K562 (cell line): ENCODE data around the gene LIFR. TPM values are rescaled to one million over a fixed set of nuclear protein-coding genes. Genes with fewer than 3 reads are reported as not detected.

ENCODE experiments used
- ATAC-seq: fragments of 200-7000 bp; cut with Tn5 transposase; 3 replicates; pipeline ENCODE4 v1.9.1; 2020; ENCODE audit warnings: moderate library complexity
- BruUV-seq: library from RNA; stranded (reverse); fragments of 400-500 nt; replicated peaks from 2 replicates; lab custom pipeline; 2021; lab: Mats Ljungman, UMichigan
- CTCF ChIA-PET: fragments of 300-600 bp; formaldehyde crosslinking; extraction: SDS; loops from one replicate; lab custom pipeline; 2021; ENCODE audit warnings: low intra/inter-chr PET ratio; lab: Yijun Ruan, JAX
- POLR2A ChIA-PET: fragments of 300-600, 350-650 bp; sonication (Branson Sonifier 250); formaldehyde crosslinking; extraction: SDS; loops from one replicate; lab custom pipeline; 2021; ENCODE audit warnings: antibody characterized with exemption, inconsistent platforms; lab: Yijun Ruan, JAX
- DNase-seq, 4 experiments: peaks; one replicate each; pipeline versions ENCODE4 v3.0.0 to v3.0.0-alpha.2; 2011 to 2018; ENCODE audit warnings: low spot score in 3 of 4, mixed read lengths in 3 of 4; ENCODE audit errors: extremely low read depth in 1 of 4
- FAIRE-seq: peaks from 2 replicates; lab custom pipeline; 2011; peaks lifted over from hg19 to GRCh38; lab: Jason Lieb, UNC
- H2AFZ ChIP-seq: 2 replicates; pipeline ENCODE4 v1.6.0; 2011; ENCODE audit warnings: low read depth, low read length, control low read depth, inconsistent platforms
- H3K27ac ChIP-seq: fragments of 200-600 bp; 3 replicates; pipeline ENCODE4 v1.8.0; 2011; ENCODE audit warnings: low read depth, mild to moderate bottlenecking, control low read depth, inconsistent platforms, low read length, moderate library complexity, mixed read lengths; ENCODE audit errors: extremely low read depth
- H3K27me3 ChIP-seq, 2 experiments: fragments of 300-600 bp in 1 of 2; 2 replicates in 1 of 2; 3 replicates in 1 of 2; pipeline versions ENCODE4 v1.6.0 to v1.8.0; 2011; ENCODE audit warnings: inconsistent platforms in 2 of 2, low read length in 2 of 2, mild to moderate bottlenecking in 1 of 2, mixed read lengths in 1 of 2, moderate library complexity in 1 of 2; ENCODE audit not compliant: control insufficient read depth in 2 of 2, insufficient read depth in 2 of 2
- H3K36me3 ChIP-seq: fragments of 300-600 bp; 3 replicates; pipeline ENCODE4 v1.8.0; 2011; ENCODE audit warnings: mild to moderate bottlenecking, low read length, inconsistent platforms; ENCODE audit not compliant: control insufficient read depth, insufficient read depth
- H3K4me1 ChIP-seq, 2 experiments: fragments of 200-600 bp in 1 of 2; replicated peaks in 1 of 2; 2 replicates in 1 of 2; 3 replicates in 1 of 2; pipeline versions ENCODE4 v1.5.1 to v1.8.0; 2011; ENCODE audit warnings: inconsistent platforms in 2 of 2, low read length in 2 of 2, mild to moderate bottlenecking in 1 of 2, mixed read lengths in 1 of 2, moderate library complexity in 1 of 2; ENCODE audit not compliant: control insufficient read depth in 2 of 2, insufficient read depth in 2 of 2
- H3K4me2 ChIP-seq: 2 replicates; pipeline ENCODE4 v1.6.1; 2011; ENCODE audit warnings: low read length, control low read depth, inconsistent platforms, mixed read lengths; ENCODE audit not compliant: insufficient read depth
- H3K4me3 ChIP-seq: fragments of 200-600 bp; sonication (generic), shearing (Covaris generic); 2 replicates; pipeline ENCODE4 v1.5.1; 2016; ENCODE audit warnings: control low read depth, inconsistent platforms
- H3K79me2 ChIP-seq: fragments of 200-600 bp; 3 replicates; pipeline ENCODE4 v1.8.0; 2011; ENCODE audit warnings: low read length, inconsistent platforms; ENCODE audit not compliant: control insufficient read depth, insufficient read depth
- H3K9ac ChIP-seq, 2 experiments: 2 replicates each; pipeline versions ENCODE4 v1.6.0 to v1.6.1; 2011; ENCODE audit warnings: low read depth in 2 of 2, low read length in 2 of 2, control low read depth in 1 of 2, inconsistent platforms in 1 of 2, mild to moderate bottlenecking in 1 of 2, mixed read lengths in 1 of 2; ENCODE audit not compliant: insufficient read depth in 1 of 2
- H3K9me1 ChIP-seq: one replicate; pipeline ENCODE4 v1.6.0; 2011; ENCODE audit warnings: inconsistent platforms, mild to moderate bottlenecking, low read length, moderate library complexity; ENCODE audit not compliant: control insufficient read depth, insufficient read depth
- H3K9me3 ChIP-seq: replicated peaks from 2 replicates; pipeline ENCODE4 v1.5.1; 2011; ENCODE audit warnings: low read depth, low read length, inconsistent platforms; ENCODE audit not compliant: control insufficient read depth, insufficient read depth
- H4K20me1 ChIP-seq: replicated peaks from 2 replicates; pipeline ENCODE4 v1.6.1; 2011; ENCODE audit warnings: low read length, inconsistent platforms, mixed read lengths; ENCODE audit not compliant: control insufficient read depth, insufficient read depth
- CCNT2 ChIP-seq: IDR thresholded peaks from 2 replicates; pipeline ENCODE4 v1.6.1; 2011; ENCODE audit warnings: borderline replicate concordance, low read depth, mild to moderate bottlenecking, moderate library complexity, mixed read lengths, low read length; ENCODE audit not compliant: insufficient read length; ENCODE audit errors: extremely low read depth
- FIP1L1 ChIP-seq: fragments of 200-400 bp; formaldehyde crosslinking; IDR thresholded peaks from 2 replicates; pipeline ENCODE4 v1.6.1; 2018; ENCODE audit warnings: mild to moderate bottlenecking, low read depth, low read length; ENCODE audit not compliant: poor library complexity, severe bottlenecking
- FOXA1 ChIP-seq: fragments of 450-650 bp; IDR thresholded peaks from 2 replicates; pipeline ENCODE4 v1.6.1; 2016; ENCODE audit warnings: mild to moderate bottlenecking, borderline replicate concordance
- IRF2 ChIP-seq: sonication (generic); formaldehyde crosslinking; IDR thresholded peaks from 2 replicates; pipeline ENCODE4 v1.8.1; 2022; ENCODE audit warnings: mild to moderate bottlenecking, missing genetic modification reagents
- MAFG ChIP-seq: fragments of 450-650 bp; conservative IDR thresholded peaks from 2 replicates; pipeline ENCODE4 v1.6.1; 2016; ENCODE audit warnings: missing genetic modification characterization, missing compliant biosample characterization
- MCM7 ChIP-seq, 2 experiments: fragments of 450-650 bp; IDR thresholded peaks; 2 replicates each; pipeline ENCODE4 v1.6.1; 2016 to 2018
- RFX1 ChIP-seq: fragments of 450-650 bp; IDR thresholded peaks from 2 replicates; pipeline ENCODE4 v1.6.1; 2016; ENCODE audit warnings: mild to moderate bottlenecking, moderate library complexity
- SAP30 ChIP-seq: fragments of 200-600 bp; sonication (generic); IDR thresholded peaks from 2 replicates; pipeline ENCODE4 v1.6.1; 2012; ENCODE audit warnings: borderline replicate concordance, low read depth, mild to moderate bottlenecking, moderate library complexity, low read length, control low read depth, inconsistent platforms; ENCODE audit not compliant: insufficient read depth, poor library complexity, severe bottlenecking
- SMARCA4 ChIP-seq: fragments of 450-650 bp; IDR thresholded peaks from 2 replicates; pipeline ENCODE4 v1.6.1; 2016
- ZBTB33 ChIP-seq: sonication (generic); formaldehyde crosslinking; IDR thresholded peaks from 2 replicates; pipeline ENCODE4 v1.8.1; 2023; ENCODE audit warnings: mild to moderate bottlenecking, missing genetic modification reagents
- ZNF133 ChIP-seq: fragments of 250-450 bp; sonication (Bioruptor Pico); IDR thresholded peaks from 2 replicates; pipeline ENCODE4 v1.4.0; 2020; ENCODE audit warnings: mild to moderate bottlenecking
- ZNF24 ChIP-seq: fragments of 450-650 bp; IDR thresholded peaks from 2 replicates; pipeline ENCODE4 v1.6.1; 2016
- ZNF507 ChIP-seq: conservative IDR thresholded peaks from 2 replicates; pipeline ENCODE4 v1.6.1; 2017; ENCODE audit warnings: missing genetic modification characterization, missing compliant biosample characterization
- ZNF57 ChIP-seq: fragments of 450-650 bp; formaldehyde crosslinking; IDR thresholded peaks from 2 replicates; pipeline ENCODE4 v1.4.0; 2020; ENCODE audit warnings: mild to moderate bottlenecking, moderate library complexity
- ZNF584 ChIP-seq: fragments of 200-800 bp; sonication (Bioruptor generic); IDR thresholded peaks from 2 replicates; pipeline ENCODE4 v1.6.1; 2016; ENCODE audit warnings: low read depth, mild to moderate bottlenecking, missing genetic modification characterization, missing compliant biosample characterization
- ZNF668 ChIP-seq: fragments of 250-450 bp; sonication (Bioruptor Pico); IDR thresholded peaks from 2 replicates; pipeline ENCODE4 v1.8.0; 2022; ENCODE audit warnings: mild to moderate bottlenecking, inconsistent platforms
- ZNF695 ChIP-seq: fragments of 450-650 bp; formaldehyde crosslinking; IDR thresholded peaks from 2 replicates; pipeline ENCODE4 v1.4.0; 2020; ENCODE audit warnings: mild to moderate bottlenecking, moderate library complexity
- WGBS: fragments of 100-300 bp; shearing (Covaris generic); methylation state at CpG from one replicate; pipeline ENCODE4 v1.1.6; 2016; ENCODE audit warnings: low coverage, mixed read lengths; ENCODE audit not compliant: insufficient coverage; ENCODE audit errors: missing lambda C conversion rate; 5-methylcytosine and 5-hydroxymethylcytosine counted together
- in situ Hi-C: fragments of 300-500 bp; cut with MboI; formaldehyde crosslinking; loops from 4 replicates; pipeline ENCODE4 v1.15.0; 2018; ENCODE audit warnings: inconsistent platforms, mixed read lengths
- intact Hi-C: fragments of 100-400 bp; cut with micrococcal nuclease; formaldehyde crosslinking; loops from 2 replicates; pipeline ENCODE4 v1.14.2; 2022
- polyA plus RNA-seq, 8 experiments: library from polyadenylated mRNA; depleted of rRNA in 4 of 8; stranded (reverse) in 5 of 8; unstranded in 3 of 8; fragments of >200 nt; fragmentation: Nextera tagmentation in 2 of 8; fragmentation: Illumina TruSeq in 1 of 8; extraction: Ambion mirVana in 2 of 8; extraction: Trizol in 1 of 8; gene quantifications; 2 replicates each; pipeline versions ENCODE4 v1.2.1 to v1.2.3, GENCODE V29; 2011 to 2014; ENCODE audit warnings: inconsistent platforms in 1 of 8, missing spikeins in 1 of 8
- total RNA-seq, 7 experiments: library from RNA; depleted of rRNA in 6 of 7; stranded (reverse); fragments of >200 nt in 6 of 7; fragmentation: Illumina TruSeq in 2 of 7; extraction: Trizol in 2 of 7; gene quantifications; 2 replicates each; pipeline versions ENCODE4 v1.2.1 to v1.2.3, GENCODE V29; 2011 to 2021; ENCODE audit warnings: low replicate concordance in 1 of 7
- TF ChIP-seq, protein P1 (sequence below): sonication (generic); formaldehyde crosslinking; IDR thresholded peaks from 2 replicates; pipeline ENCODE4 v1.9.0; 2022; ENCODE audit warnings: mild to moderate bottlenecking, missing genetic modification reagents

The LIFR gene
- total and polyA plus RNA-seq, 9 of the 15 experiments (the other 6 are each of a cell fraction or from before 2014, with no cell fraction given), result 0.43 to 5.7 (median 3.3) TPM

GRCh38 chr5:38563624-38564023 is 7.2 kb upstream of the LIFR start (continued):
- TF ChIP-seq FIP1L1 (no peak), ZNF133 (CRISPR knock-in tag) (no peak), FOXA1 (no peak), ZNF695 (no peak)

GRCh38 chr5:38562444-38563210 is 6.2 kb upstream of the LIFR start:
- Histone ChIP-seq H3K27me3 (peaks cover 9 to 15% of the 10 kb centered on the region in 2 experiments; a peak in 4 of 5 replicates), H3K27ac (no peak overlapping the region), H2AFZ (no peak overlapping the region), H3K4me3 (no peak overlapping the region), H4K20me1 (no peaks in the 10 kb centered on the region), H3K79me2 (no peaks in the 10 kb centered on the region), H3K9me1 (no peaks in the 10 kb centered on the region), H3K4me1 (no peaks in the 10 kb centered on the region), H3K36me3 (no peaks in the 10 kb centered on the region), H3K9me3 (no peaks in the 10 kb centered on the region), H3K9ac (no peak overlapping the region), H3K4me2 (no peak overlapping the region)
- POLR2A ChIA-PET, result interaction anchor here (1.1 kb wide), 1 partner anchor 10 kb away, joined by 3 read pairs; no protein-coding TSS in a partner anchor
- no peak for FAIRE-seq
- WGBS, result 0% methylated on average over 5 of the region's 5 CpGs
- intact Hi-C loops (no loop called here), in situ Hi-C loops (no loop called here)
- BruUV-seq, result no TSS peak
- CTCF ChIA-PET, result no interaction called here
- ATAC-seq, result no peak
- DNase-seq, result no peak
- no peak for TF ChIP-seq ZNF24
- no peak for TF ChIP-seq ZNF584
- no peak for TF ChIP-seq ZNF57
- TF ChIP-seq ZNF668 (CRISPR knock-in tag), result no peak
- no peak for TF ChIP-seq CCNT2
- TF ChIP-seq ZNF507 (tag), result no peak
- no peak for TF ChIP-seq RFX1
- TF ChIP-seq MCM7 (IDR thresholded peaks at IDR 0.05), result no peak
- no peak for TF ChIP-seq IRF2 (CRISPR knock-in tag)
- no peak for TF ChIP-seq SAP30
- TF ChIP-seq MAFG (tag), result no peak
- no peak for TF ChIP-seq SMARCA4
- no peak for TF ChIP-seq ZBTB33
- TF ChIP-seq, protein P1, sequence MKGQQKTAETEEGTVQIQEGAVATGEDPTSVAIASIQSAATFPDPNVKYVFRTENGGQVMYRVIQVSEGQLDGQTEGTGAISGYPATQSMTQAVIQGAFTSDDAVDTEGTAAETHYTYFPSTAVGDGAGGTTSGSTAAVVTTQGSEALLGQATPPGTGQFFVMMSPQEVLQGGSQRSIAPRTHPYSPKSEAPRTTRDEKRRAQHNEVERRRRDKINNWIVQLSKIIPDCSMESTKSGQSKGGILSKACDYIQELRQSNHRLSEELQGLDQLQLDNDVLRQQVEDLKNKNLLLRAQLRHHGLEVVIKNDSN (CRISPR knock-in tag), result no peak
